CD4-positive, alpha-beta T cell treated with Interleukin-4 for 1 hour (primary cell): ENCODE data around the gene MCEMP1.
A peak's percentile ranks its signal among the peaks of the same experiment; 100 is the strongest.

Experiments
- DNase-seq, 2 donors: peaks; one replicate each; pipeline ENCODE4 v3.0.0-alpha.2; 2020 to 2022

The MCEMP1 gene

DNA sequence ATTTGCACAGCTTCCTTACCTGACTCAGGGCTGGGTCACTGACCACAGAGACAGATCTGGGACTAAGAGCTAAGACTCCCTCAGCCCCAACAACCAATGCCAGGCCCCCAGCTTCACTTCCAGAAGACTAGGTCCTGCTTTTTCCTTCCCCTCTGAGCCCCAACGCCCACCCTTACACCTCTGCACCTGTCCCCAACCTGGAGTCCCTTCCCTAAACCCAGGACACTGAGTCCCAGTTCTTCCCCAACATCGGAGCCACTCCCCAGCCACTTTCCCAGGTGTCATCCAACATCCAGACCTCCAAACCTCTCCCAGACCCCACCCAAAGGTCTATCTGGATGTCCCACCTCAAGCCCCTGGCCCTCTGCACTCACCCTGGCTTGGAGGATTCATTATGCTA is 22.1 kb downstream of the MCEMP1 start:
- no peak for DNase-seq

DNA sequence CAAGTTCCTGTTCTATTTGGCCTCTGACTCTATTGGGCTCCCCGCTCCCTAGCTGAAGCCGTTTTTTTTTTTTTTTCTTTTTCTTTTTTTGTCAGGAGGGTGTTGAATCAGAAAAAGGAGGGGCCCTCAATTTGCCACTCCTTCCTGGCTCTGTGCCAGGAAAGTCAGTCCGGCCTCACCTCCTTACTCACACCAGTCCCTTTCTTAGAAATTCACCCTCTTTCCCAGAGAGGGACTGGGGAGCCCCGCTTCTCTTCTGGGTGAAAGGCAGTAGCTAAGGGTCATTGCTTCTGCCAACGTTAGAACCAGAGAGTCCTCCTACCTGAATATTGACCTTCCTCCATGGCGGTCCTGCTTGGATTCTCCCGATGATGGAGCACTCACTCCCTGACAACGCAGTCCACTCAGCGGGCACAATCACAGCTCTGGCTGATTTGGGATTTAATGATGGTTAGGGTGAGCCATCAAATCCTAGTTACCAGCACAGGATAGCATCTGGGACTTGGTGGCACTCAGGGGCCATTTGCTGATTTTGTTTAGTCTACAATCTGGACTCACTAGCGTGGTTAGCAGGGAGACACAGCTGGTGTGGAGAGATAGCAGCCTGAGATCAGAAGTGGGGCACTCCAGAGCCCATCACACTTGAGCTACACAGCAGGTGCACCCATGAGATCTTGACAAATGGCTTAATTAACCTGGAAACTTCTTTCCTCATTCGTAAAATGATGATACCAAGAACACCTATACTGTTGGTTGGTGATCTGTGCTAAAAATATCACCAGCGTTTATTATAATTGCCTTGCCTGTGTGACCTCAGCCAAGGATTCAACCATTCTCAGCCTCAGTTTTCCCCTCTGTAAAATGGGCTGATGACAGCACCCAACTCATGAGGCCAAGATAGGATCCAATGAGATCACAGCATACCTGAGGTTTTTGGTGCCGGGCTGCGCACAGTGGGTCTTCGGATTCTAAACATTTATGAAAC is 22.8 kb downstream of the MCEMP1 start:
- DNase-seq: peak in 1 of 2 donors; percentile 49

DNA sequence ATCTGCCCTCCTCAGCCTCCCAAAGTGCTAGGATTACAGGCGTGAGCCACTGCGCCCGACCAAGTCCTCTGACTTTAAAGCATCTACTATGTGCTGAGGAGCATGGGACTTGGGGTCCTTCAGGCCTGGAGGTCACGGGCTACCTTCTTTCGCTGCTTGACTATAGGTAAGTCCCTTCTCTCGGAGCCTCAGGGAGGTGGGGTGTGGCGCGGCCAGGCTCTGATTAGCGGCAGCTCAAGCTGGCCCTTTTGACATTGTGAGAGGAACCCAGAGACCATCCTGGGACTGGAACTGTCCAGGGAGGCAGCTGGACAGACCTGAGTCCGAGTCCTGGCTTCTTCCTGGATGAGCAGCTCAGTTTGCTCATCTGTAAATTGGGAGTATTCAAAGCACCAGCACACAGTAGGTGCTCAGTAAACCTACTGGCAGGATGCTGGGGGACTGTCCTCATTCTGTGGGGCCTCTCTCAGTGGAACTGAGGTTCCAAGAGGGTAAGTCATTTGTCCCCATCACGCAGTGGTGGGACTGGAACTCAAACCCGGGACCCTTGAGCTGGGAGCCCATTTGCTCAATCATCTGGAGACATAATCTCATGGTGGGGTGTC is 24.3 kb downstream of the MCEMP1 start:
- no peak for DNase-seq

DNA sequence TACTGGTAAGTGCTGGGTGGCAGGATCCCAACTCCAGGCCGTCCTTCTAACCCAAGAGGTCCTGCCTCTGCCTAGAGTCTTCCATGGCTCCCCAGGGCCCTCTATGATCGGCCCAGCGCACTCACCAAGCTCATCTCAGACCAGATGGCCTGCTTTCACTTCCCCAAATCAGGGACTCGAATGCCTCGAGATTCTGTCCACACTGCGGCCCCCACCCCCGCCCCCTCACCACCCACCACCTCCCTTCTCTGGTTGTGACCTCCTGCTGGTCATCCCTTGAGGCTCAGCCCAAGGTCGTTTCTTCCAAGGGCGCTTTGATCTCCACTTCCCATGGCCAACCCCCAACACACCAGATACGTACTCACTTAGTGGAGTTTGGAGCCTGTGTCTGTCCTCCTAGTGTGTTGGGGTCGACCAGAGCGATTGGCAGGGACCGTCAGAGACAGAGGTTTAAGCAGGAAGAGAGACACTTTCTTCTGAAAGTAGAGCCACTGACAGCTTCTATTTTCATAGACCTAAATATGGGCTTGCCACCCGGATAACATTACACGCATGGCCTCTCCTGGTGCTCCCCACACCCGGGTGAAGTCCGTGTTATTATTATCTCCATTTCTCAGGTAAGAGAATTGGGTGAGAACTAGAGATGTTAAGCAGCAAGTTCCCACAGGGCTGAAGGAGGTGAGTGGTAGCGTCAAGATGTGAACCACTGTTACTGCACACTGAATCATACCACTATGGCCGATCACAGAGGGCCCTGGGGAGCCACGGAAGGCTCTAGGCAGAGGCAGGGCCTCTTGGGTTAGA is 25.0 kb downstream of the MCEMP1 start, which contains the start of gene FCER2:
FCER2 (minus strand) TSS at position 478 of the 804 bp plus-strand sequence. CDS start 2,371 bp downstream, outside the sequence.
- DNase-seq: peak in 1 of 2 donors; percentile 77

DNA sequence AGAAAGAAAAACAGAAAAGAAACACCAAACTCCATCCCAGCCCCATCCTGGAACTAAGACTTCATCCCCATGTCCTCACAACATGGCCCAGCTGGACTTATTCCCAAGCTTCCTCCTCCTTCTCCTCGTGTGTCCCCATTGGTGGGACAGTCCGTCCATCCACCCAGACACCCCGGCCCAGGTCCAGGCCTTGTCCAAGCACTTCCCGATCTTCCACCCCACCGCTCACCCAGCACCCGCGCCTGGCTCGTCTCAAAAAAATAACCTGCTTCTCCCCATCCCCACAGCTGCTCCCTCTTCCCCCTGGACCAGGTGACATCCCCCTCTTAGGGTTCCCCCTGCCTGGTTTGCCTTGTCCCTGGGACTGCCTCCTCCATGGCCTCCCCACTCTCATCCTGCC is 26.4 kb downstream of the MCEMP1 start:
- no peak for DNase-seq

DNA sequence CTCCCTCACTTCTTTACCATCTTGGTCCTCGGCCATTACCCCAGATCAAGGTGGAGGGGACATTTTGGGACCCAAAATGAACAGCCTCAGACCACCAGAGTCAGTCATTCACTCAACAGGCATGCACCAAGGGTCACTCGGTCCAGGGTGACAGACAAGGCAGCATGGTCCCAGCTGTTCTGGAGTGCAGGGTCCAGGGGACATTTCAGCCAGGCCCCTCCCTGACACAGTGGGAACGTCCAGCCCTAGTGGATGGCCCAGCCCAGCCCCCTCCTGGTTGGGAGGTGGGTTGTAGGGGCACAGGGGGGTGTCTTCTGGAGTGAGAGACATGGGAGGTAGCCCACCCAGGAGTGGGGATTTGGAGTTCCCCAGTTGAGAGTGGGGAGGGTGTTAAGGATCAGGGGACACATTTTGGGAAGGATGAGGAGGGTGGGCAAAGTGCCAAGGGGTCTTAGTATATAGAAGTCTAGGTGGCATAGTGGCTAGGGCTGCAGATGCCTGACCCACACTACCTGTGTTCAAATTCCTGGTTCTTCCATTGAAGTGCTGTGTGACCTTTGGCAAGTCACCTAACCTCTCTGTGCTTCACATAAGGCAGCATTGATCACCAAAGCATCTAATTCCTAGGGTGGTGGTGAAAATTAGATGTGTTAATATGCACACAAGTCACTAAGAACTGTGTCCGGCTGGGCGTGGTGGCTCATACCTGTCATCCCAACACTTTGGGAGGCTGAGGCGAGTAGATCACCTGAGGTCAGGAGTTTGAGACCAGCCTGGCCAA is 27.6 kb downstream of the MCEMP1 start:
- no peak for DNase-seq

DNA sequence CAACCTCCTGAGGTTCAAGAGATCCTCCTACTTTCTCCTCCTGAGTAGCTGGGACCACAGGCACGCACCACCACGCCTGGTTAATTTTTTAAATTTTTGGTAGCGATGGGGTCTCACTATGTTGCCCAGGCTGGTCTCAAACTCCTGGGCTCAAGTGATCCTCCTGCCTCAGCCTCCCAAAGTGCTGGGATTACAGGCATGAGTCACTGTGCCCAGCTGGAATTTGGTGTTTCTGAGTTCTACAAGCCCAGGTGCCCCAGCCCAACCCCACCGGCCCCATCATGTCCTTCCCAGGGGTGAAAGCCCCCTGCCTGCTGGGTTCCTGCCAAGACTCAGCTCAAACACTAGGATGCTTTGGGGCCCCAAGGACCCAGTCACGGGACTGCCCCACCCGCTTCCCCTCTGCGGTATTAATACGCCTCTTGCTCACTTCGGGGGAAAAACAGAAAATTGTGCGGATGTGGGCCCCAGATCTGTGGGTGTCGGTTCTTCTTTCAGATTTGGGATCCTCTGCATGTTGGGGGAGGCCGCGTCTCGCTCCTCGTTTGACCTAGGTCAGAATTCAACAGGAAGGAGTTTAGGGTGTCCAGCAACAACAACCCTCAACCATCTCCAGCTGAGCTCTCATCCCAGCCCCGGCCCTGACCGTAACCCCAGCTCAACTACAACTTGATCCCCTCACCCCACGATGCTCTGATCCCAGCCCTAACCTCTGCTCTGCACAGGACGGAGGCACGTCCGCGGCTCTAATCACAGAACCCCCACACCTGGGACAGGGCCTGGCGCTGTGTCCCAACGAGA is 28.7 kb downstream of the MCEMP1 start:
- DNase-seq: peak; percentile 85 to 91

DNA sequence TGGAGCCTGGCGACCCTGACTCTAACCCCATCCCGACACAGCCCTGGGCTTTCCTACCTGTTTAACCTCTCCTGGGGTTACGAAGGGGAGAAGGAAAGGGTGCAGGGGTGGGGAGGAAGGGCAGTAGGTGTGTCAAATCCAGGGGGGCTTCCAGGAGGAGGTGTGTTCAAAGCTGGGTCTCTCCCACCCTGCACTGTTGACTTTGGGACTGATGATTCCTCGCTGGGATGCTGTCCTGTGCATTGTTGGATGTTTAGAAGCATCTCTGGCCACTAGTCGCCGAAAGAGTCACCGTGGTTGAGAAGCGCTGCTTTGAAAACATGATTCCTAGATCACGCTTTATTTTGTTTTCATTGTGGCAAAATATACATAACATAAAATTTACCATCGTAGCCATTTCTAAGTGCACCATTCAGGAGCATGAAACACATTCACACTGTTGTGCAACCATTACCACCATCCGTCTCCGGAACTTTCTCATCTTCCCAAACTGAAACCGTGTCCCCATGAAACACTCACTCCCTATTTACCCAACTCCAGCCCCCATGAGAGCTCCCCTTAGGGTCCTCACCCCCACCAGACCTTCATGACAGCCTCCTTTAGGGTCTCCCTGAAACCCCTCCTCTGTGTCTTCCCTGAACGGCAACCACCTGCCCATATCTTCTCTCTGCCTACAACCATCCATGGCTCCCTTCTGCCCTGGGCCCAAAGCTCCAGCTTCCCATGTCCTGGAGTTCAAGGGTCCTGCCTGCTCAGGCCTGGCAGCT is 29.5 kb downstream of the MCEMP1 start:
- no peak for DNase-seq

DNA sequence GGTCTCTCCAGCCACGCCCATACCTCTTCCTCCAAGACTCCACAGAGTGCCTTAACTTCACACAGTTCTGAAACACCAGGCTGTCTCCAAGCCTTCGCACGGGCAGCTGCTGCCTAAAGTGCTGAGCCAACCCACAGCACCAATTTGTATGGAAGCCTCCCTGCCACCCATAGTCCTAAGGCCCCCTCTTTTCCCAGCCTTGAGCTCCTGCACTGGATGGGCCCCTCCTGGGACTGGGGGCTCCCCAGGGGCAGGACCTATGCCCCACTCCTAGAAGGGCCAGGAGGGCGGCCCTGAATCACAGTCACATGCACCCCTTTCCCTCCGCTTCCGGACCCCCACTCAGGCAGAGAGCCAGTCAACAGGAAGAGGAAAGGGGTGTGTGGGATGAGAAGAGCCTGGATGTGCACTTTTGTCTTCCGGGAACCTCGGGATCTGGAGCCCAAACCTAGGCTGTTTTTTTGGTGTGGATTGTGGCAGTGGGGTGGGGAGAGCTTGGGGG is 30.1 kb downstream of the MCEMP1 start:
- no peak for DNase-seq

DNA sequence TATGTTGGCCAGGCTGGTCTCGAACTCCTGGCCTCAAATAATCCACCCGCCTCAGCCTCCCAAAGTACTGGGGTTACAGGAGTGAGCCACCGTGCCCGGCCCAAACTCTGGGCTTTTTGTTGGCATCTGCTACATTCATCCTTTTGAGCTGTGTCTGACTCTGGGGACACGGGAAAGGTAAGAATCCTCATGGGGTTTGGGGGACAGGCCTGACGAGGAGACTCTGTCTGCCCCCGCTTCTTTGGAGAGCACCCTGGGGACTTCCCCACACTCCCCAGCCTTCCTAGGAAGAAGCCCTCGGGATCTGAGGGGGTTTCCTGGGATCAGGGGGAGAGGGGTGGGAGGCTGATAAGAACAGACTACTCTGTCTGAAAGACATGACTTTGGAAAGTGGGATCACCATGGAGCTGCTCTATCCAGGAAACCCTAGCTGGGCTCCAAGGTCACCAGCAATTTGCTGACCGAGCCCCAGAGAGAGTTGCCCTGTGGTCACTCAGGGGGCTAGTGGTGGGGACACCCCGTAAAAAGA is 33.1 kb downstream of the MCEMP1 start:
- DNase-seq: no peak

DNA sequence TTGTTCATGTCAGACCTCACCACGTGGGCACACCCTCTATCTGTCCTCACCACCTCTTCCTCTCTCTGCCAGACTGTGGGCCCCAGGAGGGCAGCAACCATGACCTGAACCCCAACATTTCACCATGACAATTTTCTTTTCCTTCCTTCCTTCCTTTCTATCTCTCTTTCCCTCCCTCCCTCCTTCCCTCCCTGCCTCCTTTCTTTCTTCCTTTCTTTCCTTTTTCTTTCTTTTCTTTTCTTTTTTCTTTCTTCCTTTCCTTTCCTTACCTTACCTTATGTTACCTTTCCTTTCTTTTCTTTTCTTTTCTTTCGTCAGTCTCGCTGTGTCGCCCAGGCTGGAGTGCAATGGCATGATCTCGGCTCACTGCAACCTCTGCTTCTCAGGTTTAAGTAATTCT is 33.7 kb downstream of the MCEMP1 start:
- no peak for DNase-seq

DNA sequence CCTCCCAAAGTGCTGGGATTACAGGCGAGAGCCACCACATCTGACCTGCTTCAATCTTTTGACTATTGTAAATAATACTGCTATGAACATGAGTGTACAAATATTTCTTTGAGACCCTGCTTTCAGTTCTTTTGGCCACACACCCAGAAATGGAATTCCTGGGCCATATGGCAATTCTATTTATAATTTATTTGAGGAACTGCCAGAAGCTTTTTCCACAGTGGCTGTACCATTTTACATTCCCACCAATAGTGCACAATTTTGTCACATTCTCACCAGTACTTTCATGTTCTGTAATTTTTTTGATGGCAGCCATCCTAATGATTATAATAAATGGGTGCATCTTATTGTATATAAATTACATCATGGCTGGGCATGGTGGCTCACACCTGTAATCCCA is 38.8 kb downstream of the MCEMP1 start:
- DNase-seq: no peak

DNA sequence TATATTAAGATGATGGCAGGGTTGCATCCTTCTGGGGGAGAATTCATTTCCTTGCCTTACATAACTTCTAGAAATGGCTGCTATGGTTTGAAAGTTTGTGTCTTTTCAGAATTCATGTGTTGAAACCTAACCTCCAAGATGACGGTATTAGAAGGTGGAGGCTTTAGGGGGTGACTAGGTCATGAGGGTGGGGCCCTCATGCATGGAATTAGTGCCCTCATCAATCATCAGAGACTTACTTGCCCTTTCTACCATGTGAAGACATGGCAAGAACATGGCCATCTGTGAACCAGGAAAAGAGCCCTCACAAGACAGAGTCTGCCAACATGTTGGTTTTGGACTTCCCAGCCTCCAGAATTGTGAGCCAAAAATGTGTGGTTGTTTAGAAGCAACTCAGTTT is 39.9 kb downstream of the MCEMP1 start:
- DNase-seq: no peak

DNA sequence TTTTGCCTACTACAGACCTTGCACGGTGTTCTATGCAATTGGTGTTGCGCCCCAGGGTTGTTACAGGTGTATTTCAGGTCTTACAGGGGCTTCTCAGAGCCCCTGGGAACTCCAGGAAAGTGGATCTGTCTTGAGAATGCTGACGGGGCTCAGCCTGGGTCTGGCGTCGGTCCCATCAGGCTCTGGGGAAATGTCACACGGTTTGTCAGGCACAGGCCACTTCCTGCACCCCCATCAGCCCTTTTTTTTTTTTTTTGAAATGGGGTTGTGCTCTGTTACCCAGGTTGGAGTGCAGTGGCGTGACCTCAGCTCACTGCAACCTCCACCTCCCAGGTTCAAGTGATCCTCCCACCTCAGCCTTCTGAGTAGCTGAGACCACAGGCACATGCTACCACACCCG is 41.8 kb downstream of the MCEMP1 start:
- peak in 1 of 2 donors; percentile 49 for DNase-seq

DNA sequence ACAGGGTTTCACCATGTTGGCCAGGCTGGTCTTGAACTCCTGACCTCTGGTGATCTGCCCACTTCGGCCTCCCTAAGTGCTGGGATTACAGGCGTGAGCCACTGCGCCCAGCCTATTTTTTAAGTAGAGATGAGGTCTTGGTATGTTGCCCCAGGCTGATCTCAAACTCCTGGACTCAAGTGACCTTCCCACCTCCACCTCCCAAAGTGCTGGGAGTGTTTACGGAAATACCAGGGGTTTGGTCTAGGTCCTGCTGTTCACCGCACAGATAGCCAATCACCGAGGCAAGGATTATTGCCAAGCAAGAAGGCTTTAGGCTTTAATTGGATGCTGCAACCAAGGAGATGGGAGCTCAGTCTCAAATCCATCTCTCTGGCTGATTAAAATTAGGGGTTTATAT is 43.5 kb downstream of the MCEMP1 start:
- no peak for DNase-seq

DNA sequence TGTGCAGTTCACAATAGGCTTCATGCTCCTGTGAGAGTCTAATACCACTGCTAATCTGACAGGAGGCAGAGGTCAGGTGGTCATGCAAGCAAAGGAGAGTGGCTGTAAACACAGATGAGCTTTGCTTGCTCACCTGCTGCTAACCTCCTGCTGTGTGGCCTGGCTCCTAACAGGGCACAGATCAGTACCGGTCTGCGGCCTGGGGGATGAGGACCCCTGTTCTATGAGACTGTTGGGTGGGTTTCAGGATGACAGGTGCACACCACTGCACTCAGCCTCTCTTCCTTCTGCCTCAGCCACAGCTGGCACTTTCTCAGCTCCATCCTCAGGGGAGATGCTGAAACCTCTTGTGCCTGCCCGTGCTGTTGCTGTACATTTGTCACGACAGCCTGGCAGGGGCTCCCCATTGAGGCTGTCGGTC is 45.4 kb downstream of the MCEMP1 start:
- no peak for DNase-seq

DNA sequence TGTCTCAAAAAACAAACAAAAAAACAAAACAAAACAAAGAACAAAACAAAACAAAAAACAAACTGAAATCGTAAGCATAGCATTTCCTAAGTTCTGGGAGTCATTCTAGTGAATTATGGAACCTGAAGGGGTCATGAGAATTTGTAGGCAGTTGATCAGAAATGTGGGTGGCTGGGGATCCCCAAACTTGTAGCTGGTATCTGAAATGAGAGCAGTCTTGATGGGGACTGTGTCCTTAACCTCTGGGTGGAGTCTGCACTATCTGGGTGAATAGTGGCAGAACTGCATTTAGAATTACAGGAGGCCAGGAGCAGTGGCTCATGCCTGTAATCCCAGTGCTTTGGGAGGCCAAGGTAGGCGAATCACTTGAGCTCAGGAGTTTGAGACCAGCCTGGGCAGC is 48.9 kb downstream of the MCEMP1 start:
- no peak for DNase-seq

DNA sequence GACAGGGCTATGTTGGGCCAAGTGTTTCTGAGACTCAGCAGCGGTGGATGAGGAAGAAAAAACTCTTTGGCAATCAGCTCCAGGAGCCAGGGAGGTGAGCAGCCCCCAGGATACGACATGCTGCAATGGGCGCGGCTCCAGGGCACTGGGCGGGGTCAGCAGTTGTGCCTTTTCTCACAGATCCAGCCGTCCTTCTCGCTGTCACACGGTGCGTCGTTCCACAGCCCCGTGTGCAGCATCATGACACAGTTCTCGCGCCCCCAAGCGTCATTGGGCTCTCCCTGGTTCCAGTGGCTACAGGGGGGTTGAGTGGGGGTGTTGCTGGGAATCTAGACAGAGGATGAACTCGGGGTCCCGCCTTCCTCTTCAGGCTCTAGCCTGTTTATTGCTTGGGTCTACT is 52.3 kb downstream of the MCEMP1 start:
- peak; percentile 21 to 56 for DNase-seq
